SK-N-SH (cell line): ENCODE data around the gene CDH20. TPM values are rescaled to one million over a fixed set of nuclear protein-coding genes. Genes with fewer than 3 reads are reported as not detected.

ENCODE experiments used
- CTCF ChIA-PET: fragments of 300-600, 350-600 bp; formaldehyde crosslinking; extraction: SDS; loops from one replicate; lab custom pipeline; 2021; lab: Yijun Ruan, JAX
- POLR2A ChIA-PET: fragments of 350-600 bp; sonication (Branson Sonifier 250); formaldehyde crosslinking; extraction: SDS; loops from one replicate; lab custom pipeline; 2020; ENCODE audit warnings: antibody characterized with exemption, inconsistent platforms; lab: Yijun Ruan, JAX
- DNase-seq: peaks from one replicate; pipeline ENCODE4 v3.0.0; 2012
- H2AFZ ChIP-seq: fragments of 200-600 bp; sonication (generic); 2 replicates; pipeline ENCODE4 v1.8.1; 2016; ENCODE audit warnings: antibody characterized with exemption, mild to moderate bottlenecking, low read depth
- H3F3A ChIP-seq: fragments of 200-600 bp; sonication (generic); replicated peaks from 2 replicates; pipeline ENCODE3; 2016; ENCODE audit warnings: antibody characterized with exemption, mild to moderate bottlenecking; ENCODE audit not compliant: insufficient read depth
- H3K27ac ChIP-seq, 2 experiments: fragments of 200-500 bp in 1 of 2; fragments of 200-600 bp in 1 of 2; sonication (Bioruptor generic) in 1 of 2; sonication (generic), shearing (Covaris generic) in 1 of 2; 2 replicates each; pipeline versions ENCODE4 v1.5.1 to v1.6.1; 2014 to 2016; ENCODE audit warnings: low read depth in 2 of 2, inconsistent platforms in 1 of 2, low read length in 1 of 2, mild to moderate bottlenecking in 1 of 2, mixed read lengths in 1 of 2
- H3K27me3 ChIP-seq: fragments of 200-600 bp; sonication (generic), shearing (Covaris generic); 2 replicates; pipeline ENCODE4 v1.6.1; 2016; ENCODE audit warnings: mixed run types; ENCODE audit not compliant: insufficient read depth
- H3K36me3 ChIP-seq, 2 experiments: fragments of 200-500 bp in 1 of 2; fragments of 200-600 bp in 1 of 2; sonication (Bioruptor generic) in 1 of 2; sonication (generic) in 1 of 2; replicated peaks in 1 of 2; 2 replicates each; pipeline versions ENCODE3 to v1.5.1; 2014 to 2016; ENCODE audit warnings: low read length in 1 of 2, mild to moderate bottlenecking in 1 of 2; ENCODE audit not compliant: insufficient read depth in 2 of 2, control insufficient read depth in 1 of 2
- H3K4me1 ChIP-seq, 2 experiments: fragments of 200-500 bp in 1 of 2; fragments of 200-600 bp in 1 of 2; sonication (Bioruptor generic) in 1 of 2; sonication (generic), shearing (Covaris generic) in 1 of 2; 2 replicates each; pipeline versions ENCODE4 v1.5.1 to v1.6.1; 2014 to 2016; ENCODE audit warnings: low read depth in 1 of 2, low read length in 1 of 2, mixed run types in 1 of 2; ENCODE audit not compliant: insufficient read depth in 2 of 2, control insufficient read depth in 1 of 2
- H3K4me2 ChIP-seq: fragments of 200-600 bp; sonication (generic), shearing (Covaris generic); 2 replicates; pipeline ENCODE4 v1.6.1; 2017; ENCODE audit warnings: mixed run types
- H3K4me3 ChIP-seq, 2 experiments: fragments of 200-500 bp in 1 of 2; fragments of 200-600 bp in 1 of 2; sonication (Bioruptor generic) in 1 of 2; sonication (generic), shearing (Covaris generic) in 1 of 2; 2 replicates each; pipeline versions ENCODE4 v1.5.1 to v1.8.1; 2014 to 2016; ENCODE audit warnings: low read depth in 2 of 2, inconsistent platforms in 1 of 2, low read length in 1 of 2, mild to moderate bottlenecking in 1 of 2, mixed read lengths in 1 of 2, moderate library complexity in 1 of 2
- H3K79me2 ChIP-seq: fragments of 200-600 bp; sonication (generic); 2 replicates; pipeline ENCODE4 v1.8.1; 2017; ENCODE audit warnings: mild to moderate bottlenecking; ENCODE audit not compliant: insufficient read depth
- H3K9ac ChIP-seq: fragments of 200-600 bp; sonication (generic); 2 replicates; pipeline ENCODE4 v1.6.1; 2017; ENCODE audit warnings: mixed run types
- H3K9me2 ChIP-seq: fragments of 200-600 bp; sonication (generic); 2 replicates; pipeline ENCODE4 v1.6.1; 2017; ENCODE audit warnings: mixed run types
- H3K9me3 ChIP-seq: fragments of 200-600 bp; sonication (generic); 2 replicates; pipeline ENCODE4 v1.6.1; 2017; ENCODE audit warnings: mixed run types, mild to moderate bottlenecking, moderate library complexity
- H4K20me1 ChIP-seq: fragments of 200-600 bp; sonication (generic); 2 replicates; pipeline ENCODE4 v1.6.1; 2017; ENCODE audit warnings: mild to moderate bottlenecking, mixed run types; ENCODE audit not compliant: insufficient read depth
- CHD2 ChIP-seq: fragments of 150-350 bp; IDR thresholded peaks from 2 replicates; pipeline ENCODE4 v1.6.1; 2018; ENCODE audit warnings: low read length; ENCODE audit not compliant: partially characterized antibody
- EP300 ChIP-seq, 2 experiments: IDR thresholded peaks; 2 replicates each; pipeline versions ENCODE4 v1.4.0 to v1.6.1; 2012; ENCODE audit warnings: borderline replicate concordance in 1 of 2, low read depth in 1 of 2, low read length in 1 of 2
- EZH2phosphoT487 ChIP-seq: fragments of 200-600 bp; sonication (generic); IDR thresholded peaks from 2 replicates; pipeline ENCODE4 v1.6.1; 2017; ENCODE audit warnings: low read depth, mixed run types, mild to moderate bottlenecking, antibody characterized with exemption, moderate library complexity, borderline replicate concordance
- FOSL2 ChIP-seq: IDR thresholded peaks from 2 replicates; pipeline ENCODE4 v1.4.0; 2012; ENCODE audit warnings: low read depth, mild to moderate bottlenecking, moderate library complexity, borderline replicate concordance
- MEF2A ChIP-seq: IDR thresholded peaks from 2 replicates; pipeline ENCODE4 v1.4.0; 2012; ENCODE audit warnings: low read depth, borderline replicate concordance
- MXI1 ChIP-seq: IDR thresholded peaks from 2 replicates; pipeline ENCODE4 v1.6.1; 2012; ENCODE audit warnings: mild to moderate bottlenecking, low read depth, low read length, improper control_type of control experiment
- NFIC ChIP-seq: IDR thresholded peaks from 2 replicates; pipeline ENCODE4 v1.4.0; 2012; ENCODE audit warnings: borderline replicate concordance
- NRF1 ChIP-seq: IDR thresholded peaks from 2 replicates; pipeline ENCODE4 v1.6.1; 2012; ENCODE audit warnings: low read depth, mild to moderate bottlenecking, low read length
- RAD21 ChIP-seq: IDR thresholded peaks from 2 replicates; pipeline ENCODE4 v1.6.1; 2012; ENCODE audit warnings: mild to moderate bottlenecking, low read length
- RXRA ChIP-seq: IDR thresholded peaks from 2 replicates; pipeline ENCODE4 v1.4.0; 2012; ENCODE audit warnings: low read depth, mild to moderate bottlenecking, borderline replicate concordance
- SMC3 ChIP-seq: IDR thresholded peaks from 2 replicates; pipeline ENCODE4 v1.6.1; 2012; ENCODE audit warnings: low read depth, low read length, improper control_type of control experiment
- TAF1 ChIP-seq: IDR thresholded peaks from 2 replicates; pipeline ENCODE4 v1.6.1; 2012; ENCODE audit warnings: low read depth, mild to moderate bottlenecking, low read length, moderate library complexity, borderline replicate concordance
- YY1 ChIP-seq: IDR thresholded peaks from 2 replicates; pipeline ENCODE4 v1.4.0; 2012; ENCODE audit warnings: low read depth, mild to moderate bottlenecking
- WGBS: methylation state at CpG from one replicate; pipeline ENCODE4 v1.1.6; 2017; ENCODE audit warnings: low lambda C conversion rate; 5-methylcytosine and 5-hydroxymethylcytosine counted together
- polyA plus RNA-seq, 3 experiments: library from polyadenylated mRNA; depleted of rRNA; stranded (reverse); fragments of >200 nt; gene quantifications; 2 replicates each; pipeline ENCODE4 v1.2.3, GENCODE V29; 2012
- TF ChIP-seq, protein P1 (sequence below): IDR thresholded peaks from 2 replicates; pipeline ENCODE4; 2012
- TF ChIP-seq, protein P2 (sequence below): IDR thresholded peaks from 2 replicates; pipeline ENCODE4 v1.4.0; 2012; ENCODE audit warnings: low read depth

CDH20 gene
- polyA plus RNA-seq, 1 of the 3 experiments (the other 2 are of a cell fraction): 1.1 TPM

DNA sequence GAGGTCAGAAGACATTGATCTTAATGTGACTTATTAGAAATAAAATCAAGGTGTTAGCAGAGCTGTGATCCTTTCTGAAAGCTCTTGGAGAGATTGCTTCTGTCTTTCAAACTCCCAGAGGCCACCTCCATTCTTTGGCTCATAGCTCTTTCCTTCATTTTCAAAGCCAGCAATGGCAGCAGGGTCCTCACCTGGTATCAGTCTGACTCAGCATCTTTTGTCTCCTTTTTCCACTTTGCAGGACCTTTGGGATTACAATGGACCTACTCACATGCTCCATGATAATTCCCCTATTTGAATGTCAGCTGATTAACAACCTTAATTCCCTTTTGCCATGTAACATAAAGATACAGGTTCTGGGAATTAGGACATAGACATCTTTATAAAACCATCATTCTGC lies 6.8 kb upstream of the CDH20 start:
- ChIA-PET POLR2A (no interaction called here), CTCF (interaction anchor here (1.3 kb wide), 1 partner anchor 8 kb away, joined by 3 read pairs; no protein-coding TSS in a partner anchor)
- H3F3A ChIP-seq: no peaks in the 10 kb centered on the region
- H4K20me1 ChIP-seq: no peaks in the 10 kb centered on the region
- TF ChIP-seq, protein P1, sequence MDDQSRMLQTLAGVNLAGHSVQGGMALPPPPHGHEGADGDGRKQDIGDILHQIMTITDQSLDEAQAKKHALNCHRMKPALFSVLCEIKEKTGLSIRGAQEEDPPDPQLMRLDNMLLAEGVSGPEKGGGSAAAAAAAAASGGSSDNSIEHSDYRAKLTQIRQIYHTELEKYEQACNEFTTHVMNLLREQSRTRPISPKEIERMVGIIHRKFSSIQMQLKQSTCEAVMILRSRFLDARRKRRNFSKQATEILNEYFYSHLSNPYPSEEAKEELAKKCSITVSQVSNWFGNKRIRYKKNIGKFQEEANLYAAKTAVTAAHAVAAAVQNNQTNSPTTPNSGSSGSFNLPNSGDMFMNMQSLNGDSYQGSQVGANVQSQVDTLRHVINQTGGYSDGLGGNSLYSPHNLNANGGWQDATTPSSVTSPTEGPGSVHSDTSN: no peak
- no peak for TF ChIP-seq EZH2phosphoT487
- no peak overlapping the region for H3K4me2 ChIP-seq
- no peak for DNase-seq
- no peak overlapping the region for H2AFZ ChIP-seq
- H3K9me3 ChIP-seq: no peaks in the 10 kb centered on the region
- no peaks in the 10 kb centered on the region for H3K36me3 ChIP-seq
- no peak overlapping the region for H3K4me3 ChIP-seq
- no peaks in the 10 kb centered on the region for H3K27me3 ChIP-seq
- H3K27ac ChIP-seq: no peak overlapping the region
- no peaks in the 10 kb centered on the region for H3K4me1 ChIP-seq
- no peaks in the 10 kb centered on the region for H3K79me2 ChIP-seq
- no peaks in the 10 kb centered on the region for H3K9me2 ChIP-seq
- H3K9ac ChIP-seq: no peak overlapping the region

DNA sequence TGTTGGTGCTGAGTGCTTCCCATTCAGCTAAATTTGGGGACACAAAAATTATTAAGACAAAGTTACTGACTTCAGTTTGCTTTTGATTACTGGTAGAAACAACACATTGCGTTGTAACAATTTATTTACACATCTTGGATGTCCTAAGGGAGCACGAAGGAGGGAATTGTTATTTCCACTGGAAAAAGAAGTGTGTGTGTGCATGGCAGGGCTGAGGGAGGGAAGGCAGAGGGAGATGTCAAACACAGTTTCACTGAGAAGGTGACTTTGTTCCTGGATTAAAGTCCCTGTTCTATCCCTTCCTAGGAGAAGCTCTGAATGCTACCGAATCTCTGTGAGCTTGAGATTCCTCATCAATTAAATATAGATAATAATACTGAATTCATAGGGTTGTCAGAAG lies 3.8 kb upstream of the CDH20 start:
- no peak overlapping the region for H3K4me3 ChIP-seq
- H3K9me2 ChIP-seq: no peaks in the 10 kb centered on the region
- no peak overlapping the region for H3K4me2 ChIP-seq
- no peaks in the 10 kb centered on the region for H3K36me3 ChIP-seq
- H3K9me3 ChIP-seq: no peaks in the 10 kb centered on the region
- H4K20me1 ChIP-seq: no peaks in the 10 kb centered on the region
- H3K9ac ChIP-seq: no peak overlapping the region
- no peaks in the 10 kb centered on the region for H3K79me2 ChIP-seq
- H3K27ac ChIP-seq: no peak overlapping the region
- H2AFZ ChIP-seq: no peak overlapping the region
- ChIA-PET POLR2A (no interaction called here), CTCF (interaction anchor here (1.5 kb wide), 1 partner anchor 12 kb away, joined by 3 read pairs; no protein-coding TSS in a partner anchor)
- peaks cover 0 to 6% of the 10 kb centered on the region in 2 experiments; a peak in 1 of 4 replicates for H3K4me1 ChIP-seq
- H3K27me3 ChIP-seq: no peaks in the 10 kb centered on the region; the same call in 1 of the 2 replicates
- 74% methylated on average over 3 of the region's 3 CpGs for WGBS
- H3F3A ChIP-seq: no peaks in the 10 kb centered on the region
- no peak for TF ChIP-seq MXI1
- TF ChIP-seq RXRA: no peak
- no peak for TF ChIP-seq NRF1
- no peak for TF ChIP-seq NFIC
- TF ChIP-seq EP300 (IDR thresholded peaks at IDR 0.05; ENCODE audit: borderline replicate concordance in 1 of 2, low read depth in 1 of 2, low read length in 1 of 2): no peak
- TF ChIP-seq RAD21: no peak
- TF ChIP-seq, protein P2, sequence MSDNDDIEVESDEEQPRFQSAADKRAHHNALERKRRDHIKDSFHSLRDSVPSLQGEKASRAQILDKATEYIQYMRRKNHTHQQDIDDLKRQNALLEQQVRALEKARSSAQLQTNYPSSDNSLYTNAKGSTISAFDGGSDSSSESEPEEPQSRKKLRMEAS: no peak
- TF ChIP-seq YY1: no peak
- TF ChIP-seq CHD2: no peak
- no peak for TF ChIP-seq TAF1
- no peak for TF ChIP-seq SMC3
- no peak for TF ChIP-seq FOSL2
- no peak for TF ChIP-seq MEF2A
- DNase-seq: no peak
